Activated naive CD8-positive, alpha-beta T cell treated with anti-CD3 and anti-CD28 coated beads, Interleukin-2, amount 50 U/mL, for 24 hours (primary cell): ENCODE results near the gene THAP4.
A peak's percentile ranks its signal among the peaks of the same experiment; 100 is the strongest.
"Not testable (repeated sequence)": the region's sequence is repeated elsewhere in the genome, so short reads cannot be mapped to it uniquely, and the experiment has no call there.

ENCODE experiments used
- ATAC-seq: fragments of 150-1000 bp; cut with Tn5 transposase; one replicate; pipeline ENCODE4 v1.10.0; 2021
- DNase-seq: peaks from one replicate; pipeline ENCODE4 v3.0.0; 2021
- H3K27ac Mint-ChIP-seq: one replicate; pipeline ENCODE4 v1.8.0; 2021; ENCODE audit warnings: mild to moderate bottlenecking, mixed read lengths
- H3K27me3 Mint-ChIP-seq: one replicate; pipeline ENCODE4 v1.8.0; 2021; ENCODE audit warnings: mixed read lengths
- H3K36me3 Mint-ChIP-seq: one replicate; pipeline ENCODE4 v1.8.0; 2021; ENCODE audit warnings: low read depth, mixed read lengths
- H3K4me1 Mint-ChIP-seq: one replicate; pipeline ENCODE4 v1.8.0; 2021; ENCODE audit warnings: mixed read lengths
- H3K4me3 Mint-ChIP-seq: one replicate; pipeline ENCODE4 v1.8.0; 2021; ENCODE audit warnings: mild to moderate bottlenecking, moderate library complexity, mixed read lengths
- H3K9me3 Mint-ChIP-seq: one replicate; pipeline ENCODE4 v1.8.0; 2021; ENCODE audit warnings: mixed read lengths

THAP4 gene

GRCh38 chr2:241575624-241576292 lies 61.2 kb downstream of the THAP4 start:
- no peak overlapping the region for H3K4me3 Mint-ChIP-seq
- no peak for ATAC-seq
- H3K27ac Mint-ChIP-seq, result no peak overlapping the region
- H3K9me3 Mint-ChIP-seq, result no peaks in the 10 kb centered on the region
- no peaks in the 10 kb centered on the region for H3K4me1 Mint-ChIP-seq
- H3K27me3 Mint-ChIP-seq, result no peaks in the 10 kb centered on the region
- H3K36me3 Mint-ChIP-seq, result peaks cover 12% of the 10 kb centered on the region
- DNase-seq, result no peak

GRCh38 chr2:241574911-241575623 lies 61.9 kb downstream of the THAP4 start:
- Mint-ChIP-seq H3K27me3 (no peaks in the 10 kb centered on the region), H3K27ac (no peak overlapping the region), H3K36me3 (peaks cover 7% of the 10 kb centered on the region), H3K4me1 (no peaks in the 10 kb centered on the region), H3K4me3 (no peak overlapping the region), H3K9me3 (no peaks in the 10 kb centered on the region)
- ATAC-seq (no peak), DNase-seq (no peak)

GRCh38 chr2:241573741-241574140 lies 63.2 kb downstream of the THAP4 start:
- Mint-ChIP-seq H3K4me1 (no peaks in the 10 kb centered on the region), H3K27me3 (no peaks in the 10 kb centered on the region), H3K27ac (no peak overlapping the region), H3K36me3 (peaks cover 4% of the 10 kb centered on the region), H3K4me3 (no peak overlapping the region), H3K9me3 (no peaks in the 10 kb centered on the region)
- ATAC-seq (no peak), DNase-seq (no peak)

GRCh38 chr2:241572915-241573651 lies 63.9 kb downstream of the THAP4 start:
- not testable (repeated sequence) for H3K27ac Mint-ChIP-seq, ATAC-seq, H3K4me1 Mint-ChIP-seq, H3K27me3 Mint-ChIP-seq, H3K36me3 Mint-ChIP-seq, H3K4me3 Mint-ChIP-seq, DNase-seq, H3K9me3 Mint-ChIP-seq

GRCh38 chr2:241571821-241572620 lies 64.9 kb downstream of the THAP4 start:
- H3K27ac Mint-ChIP-seq, result no peak overlapping the region
- DNase-seq (no peak), ATAC-seq (peak; percentile 17)
- H3K4me3 Mint-ChIP-seq, result no peak overlapping the region
- H3K36me3 Mint-ChIP-seq, result peaks cover 2% of the 10 kb centered on the region
- no peaks in the 10 kb centered on the region for H3K27me3 Mint-ChIP-seq
- no peaks in the 10 kb centered on the region for H3K4me1 Mint-ChIP-seq
- no peaks in the 10 kb centered on the region for H3K9me3 Mint-ChIP-seq

GRCh38 chr2:241570961-241571581 lies 65.9 kb downstream of the THAP4 start:
- DNase-seq (no peak), ATAC-seq (peak; percentile 47)
- no peak overlapping the region for H3K27ac Mint-ChIP-seq
- H3K4me1 Mint-ChIP-seq, result no peaks in the 10 kb centered on the region
- peaks cover 2% of the 10 kb centered on the region for H3K36me3 Mint-ChIP-seq
- H3K4me3 Mint-ChIP-seq, result no peak overlapping the region
- no peaks in the 10 kb centered on the region for H3K27me3 Mint-ChIP-seq
- no peaks in the 10 kb centered on the region for H3K9me3 Mint-ChIP-seq

GRCh38 chr2:241569831-241570281 lies 67.1 kb downstream of the THAP4 start:
- Mint-ChIP-seq H3K27ac (no peak overlapping the region), H3K27me3 (no peaks in the 10 kb centered on the region), H3K36me3 (no peaks in the 10 kb centered on the region), H3K4me3 (no peak overlapping the region), H3K4me1 (no peaks in the 10 kb centered on the region), H3K9me3 (no peaks in the 10 kb centered on the region)
- no peak for ATAC-seq
- no peak for DNase-seq

GRCh38 chr2:241568726-241569125 lies 68.2 kb downstream of the THAP4 start:
- no peak overlapping the region for H3K4me3 Mint-ChIP-seq
- no peaks in the 10 kb centered on the region for H3K9me3 Mint-ChIP-seq
- H3K27me3 Mint-ChIP-seq, result no peaks in the 10 kb centered on the region
- no peaks in the 10 kb centered on the region for H3K36me3 Mint-ChIP-seq
- H3K27ac Mint-ChIP-seq, result no peak overlapping the region
- H3K4me1 Mint-ChIP-seq, result no peaks in the 10 kb centered on the region
- ATAC-seq, result no peak
- no peak for DNase-seq

GRCh38 chr2:241567776-241568175 lies 69.2 kb downstream of the THAP4 start:
- no peak for DNase-seq
- Mint-ChIP-seq H3K27ac (no peak overlapping the region), H3K4me3 (no peak overlapping the region), H3K4me1 (no peaks in the 10 kb centered on the region), H3K9me3 (no peaks in the 10 kb centered on the region), H3K27me3 (no peaks in the 10 kb centered on the region), H3K36me3 (no peaks in the 10 kb centered on the region)
- ATAC-seq, result no peak

- H3K36me3 Mint-ChIP-seq, H3K27ac Mint-ChIP-seq, H3K9me3 Mint-ChIP-seq, ATAC-seq, H3K4me1 Mint-ChIP-seq, H3K4me3 Mint-ChIP-seq, DNase-seq, H3K27me3 Mint-ChIP-seq: not testable (repeated sequence)
Measured at GRCh38 chr2:241567266-241567665, 69.7 kb downstream of the THAP4 start.

GRCh38 chr2:241566468-241566867 lies 70.5 kb downstream of the THAP4 start:
- Mint-ChIP-seq H3K36me3 (no peaks in the 10 kb centered on the region), H3K9me3 (no peaks in the 10 kb centered on the region), H3K27ac (no peak overlapping the region), H3K4me1 (no peaks in the 10 kb centered on the region), H3K27me3 (no peaks in the 10 kb centered on the region), H3K4me3 (no peak overlapping the region)
- DNase-seq (no peak), ATAC-seq (no peak)

- not testable (repeated sequence) for H3K9me3 Mint-ChIP-seq, H3K36me3 Mint-ChIP-seq, H3K27ac Mint-ChIP-seq, DNase-seq, H3K27me3 Mint-ChIP-seq, H3K4me3 Mint-ChIP-seq, H3K4me1 Mint-ChIP-seq, ATAC-seq
Measured at GRCh38 chr2:241566021-241566420, 70.9 kb downstream of the THAP4 start.

GRCh38 chr2:241565411-241565810 lies 71.5 kb downstream of the THAP4 start:
- no peak for DNase-seq
- Mint-ChIP-seq H3K9me3 (no peaks in the 10 kb centered on the region), H3K27ac (no peak overlapping the region), H3K27me3 (peaks cover 2% of the 10 kb centered on the region), H3K36me3 (no peaks in the 10 kb centered on the region), H3K4me1 (no peaks in the 10 kb centered on the region), H3K4me3 (no peak overlapping the region)
- ATAC-seq, result no peak
